Spleen (tissue), 7 donors: ENCODE data around the gene TRIM74.
"Not testable (repeated sequence)": the region's sequence is repeated elsewhere in the genome, so short reads cannot be mapped to it uniquely, and the experiment has no call there.

Source experiments
- POLR2A ChIP-seq, 3 donors: fragments of 450-650 bp; IDR thresholded peaks; one replicate each; pipeline ENCODE4 v1.5.1; 2017; ENCODE audit warnings: antibody characterized with exemption in 3 of 3, mild to moderate bottlenecking in 1 of 3
- TF ChIP-seq, protein P1 (sequence below), 11 experiments: fragments of 200-600 bp in 7 of 11; fragments of 450-650 bp in 4 of 11; sonication (generic) in 4 of 11; IDR thresholded peaks in 8 of 11; conservative IDR thresholded peaks in 3 of 11; 1 replicate in 7 of 11; 2 replicates in 4 of 11; pipeline versions ENCODE4 v1.4.0 to v1.8.0; 2016 to 2021; ENCODE audit warnings: antibody characterized with exemption in 11 of 11, inconsistent platforms in 4 of 11, mild to moderate bottlenecking in 1 of 11
- donor health status: DM: no; HTN: no; CAD: no; lungs with moderate emphysema.
- donor health status: DM: no; HTN: no; CAD: no.
- donor health status: DM: no; HTN: no; CAD: no.

DNA sequence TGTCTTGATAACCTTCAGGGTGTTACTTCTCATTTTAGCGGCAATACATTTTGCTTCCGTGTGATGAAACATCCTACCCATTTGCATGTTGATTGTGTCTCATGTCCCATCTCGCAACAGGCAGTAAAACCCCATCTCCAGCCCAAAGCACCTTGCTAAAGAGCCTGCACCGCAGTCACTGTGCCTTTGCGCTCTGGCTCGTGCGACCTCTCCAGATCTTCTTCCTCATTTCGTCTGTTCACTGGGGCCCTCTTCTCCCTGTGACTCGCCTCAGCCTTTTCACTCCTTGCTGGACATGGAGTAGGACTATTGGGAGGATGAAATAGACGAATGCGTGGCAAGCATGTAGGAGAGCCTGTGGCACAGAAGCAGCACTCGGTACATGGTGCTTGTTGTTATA is 57.9 kb downstream of the TRIM74 start:
- TF ChIP-seq, protein P1, sequence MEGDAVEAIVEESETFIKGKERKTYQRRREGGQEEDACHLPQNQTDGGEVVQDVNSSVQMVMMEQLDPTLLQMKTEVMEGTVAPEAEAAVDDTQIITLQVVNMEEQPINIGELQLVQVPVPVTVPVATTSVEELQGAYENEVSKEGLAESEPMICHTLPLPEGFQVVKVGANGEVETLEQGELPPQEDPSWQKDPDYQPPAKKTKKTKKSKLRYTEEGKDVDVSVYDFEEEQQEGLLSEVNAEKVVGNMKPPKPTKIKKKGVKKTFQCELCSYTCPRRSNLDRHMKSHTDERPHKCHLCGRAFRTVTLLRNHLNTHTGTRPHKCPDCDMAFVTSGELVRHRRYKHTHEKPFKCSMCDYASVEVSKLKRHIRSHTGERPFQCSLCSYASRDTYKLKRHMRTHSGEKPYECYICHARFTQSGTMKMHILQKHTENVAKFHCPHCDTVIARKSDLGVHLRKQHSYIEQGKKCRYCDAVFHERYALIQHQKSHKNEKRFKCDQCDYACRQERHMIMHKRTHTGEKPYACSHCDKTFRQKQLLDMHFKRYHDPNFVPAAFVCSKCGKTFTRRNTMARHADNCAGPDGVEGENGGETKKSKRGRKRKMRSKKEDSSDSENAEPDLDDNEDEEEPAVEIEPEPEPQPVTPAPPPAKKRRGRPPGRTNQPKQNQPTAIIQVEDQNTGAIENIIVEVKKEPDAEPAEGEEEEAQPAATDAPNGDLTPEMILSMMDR (IDR thresholded peaks at IDR 0.05 in 8 of 11, conservative IDR thresholded peaks at IDR 0.05 in 3 of 11): not testable (repeated sequence)
- not testable (repeated sequence) for TF ChIP-seq POLR2A (IDR thresholded peaks at IDR 0.05)
